ENCODE data around the gene TMEM252.

DNA sequence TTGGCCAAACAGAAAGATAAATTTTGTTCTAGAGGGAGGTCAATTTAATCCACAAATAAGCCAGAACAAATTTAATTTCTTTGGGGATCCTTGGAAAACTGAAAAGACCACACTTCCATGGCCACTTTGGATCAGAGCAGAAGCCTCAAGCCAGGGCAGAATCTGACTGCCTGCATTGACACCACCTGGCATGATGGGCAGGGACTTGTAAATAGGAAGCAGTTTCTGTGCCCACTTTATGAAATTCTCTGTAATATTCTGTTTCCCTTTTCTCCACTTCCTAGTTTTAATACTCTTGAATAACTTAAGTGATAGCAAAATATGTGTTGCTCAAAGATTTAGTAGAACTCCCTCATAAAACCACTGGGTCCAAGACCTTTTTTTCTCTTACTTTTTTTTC, 6.7 kb upstream of the TMEM252 start:
- TF ChIP-seq, protein P1, sequence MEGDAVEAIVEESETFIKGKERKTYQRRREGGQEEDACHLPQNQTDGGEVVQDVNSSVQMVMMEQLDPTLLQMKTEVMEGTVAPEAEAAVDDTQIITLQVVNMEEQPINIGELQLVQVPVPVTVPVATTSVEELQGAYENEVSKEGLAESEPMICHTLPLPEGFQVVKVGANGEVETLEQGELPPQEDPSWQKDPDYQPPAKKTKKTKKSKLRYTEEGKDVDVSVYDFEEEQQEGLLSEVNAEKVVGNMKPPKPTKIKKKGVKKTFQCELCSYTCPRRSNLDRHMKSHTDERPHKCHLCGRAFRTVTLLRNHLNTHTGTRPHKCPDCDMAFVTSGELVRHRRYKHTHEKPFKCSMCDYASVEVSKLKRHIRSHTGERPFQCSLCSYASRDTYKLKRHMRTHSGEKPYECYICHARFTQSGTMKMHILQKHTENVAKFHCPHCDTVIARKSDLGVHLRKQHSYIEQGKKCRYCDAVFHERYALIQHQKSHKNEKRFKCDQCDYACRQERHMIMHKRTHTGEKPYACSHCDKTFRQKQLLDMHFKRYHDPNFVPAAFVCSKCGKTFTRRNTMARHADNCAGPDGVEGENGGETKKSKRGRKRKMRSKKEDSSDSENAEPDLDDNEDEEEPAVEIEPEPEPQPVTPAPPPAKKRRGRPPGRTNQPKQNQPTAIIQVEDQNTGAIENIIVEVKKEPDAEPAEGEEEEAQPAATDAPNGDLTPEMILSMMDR (IDR thresholded peaks at IDR 0.05): no peak
- no peak for TF ChIP-seq EZH2 (IDR thresholded peaks at IDR 0.05; ENCODE audit: borderline replicate concordance, insufficient read depth, low read depth, low read length, poor library complexity, severe bottlenecking)
